GM23338 (cell line): Measurements from ENCODE around the gene A2ML1. TPM values are rescaled to one million over a fixed set of nuclear protein-coding genes. Genes with fewer than 3 reads are reported as not detected.
"Not testable (repeated sequence)": the region's sequence is repeated elsewhere in the genome, so short reads cannot be mapped to it uniquely, and the experiment has no call there.

Experiments
- ATAC-seq: fragments of 200-7000 bp; cut with Tn5 transposase; 3 replicates; pipeline ENCODE4 v1.9.1; 2020
- DNase-seq: peaks from one replicate; pipeline ENCODE4 v3.0.0-alpha.2; 2015; ENCODE audit warnings: low spot score
- H2AFZ ChIP-seq: fragments of 200-600 bp; sonication (generic); 2 replicates; pipeline ENCODE4 v1.8.0; 2016; ENCODE audit warnings: antibody characterized with exemption, mild to moderate bottlenecking, moderate library complexity
- H3F3A ChIP-seq: fragments of 200-600 bp; sonication (generic); replicated peaks from 2 replicates; pipeline ENCODE4 v1.8.0; 2017; ENCODE audit warnings: antibody characterized with exemption, mixed run types, low read depth
- H3K27ac ChIP-seq: fragments of 200-600 bp; sonication (generic); 2 replicates; pipeline ENCODE4 v1.6.1; 2016; ENCODE audit warnings: low read depth
- H3K27me3 ChIP-seq: fragments of 200-600 bp; sonication (generic); 2 replicates; pipeline ENCODE4 v1.8.0; 2016; ENCODE audit warnings: mild to moderate bottlenecking, mixed run types, moderate library complexity; ENCODE audit not compliant: insufficient read depth
- H3K36me3 ChIP-seq: fragments of 200-600 bp; sonication (generic); 2 replicates; pipeline ENCODE4 v1.8.0; 2016; ENCODE audit warnings: mild to moderate bottlenecking; ENCODE audit not compliant: insufficient read depth
- H3K4me1 ChIP-seq: fragments of 200-600 bp; sonication (generic); 2 replicates; pipeline ENCODE4 v1.8.0; 2016; ENCODE audit warnings: mild to moderate bottlenecking, moderate library complexity; ENCODE audit not compliant: insufficient read depth
- H3K4me2 ChIP-seq: fragments of 200-600 bp; sonication (generic); 2 replicates; pipeline ENCODE4 v1.7.1; 2017; ENCODE audit warnings: mixed run types
- H3K4me3 ChIP-seq: fragments of 200-600 bp; sonication (generic); 2 replicates; pipeline ENCODE4 v1.6.1; 2016; ENCODE audit warnings: mixed run types
- H3K79me2 ChIP-seq: fragments of 200-600 bp; sonication (generic); replicated peaks from 2 replicates; pipeline ENCODE4 v1.8.0; 2017; ENCODE audit warnings: mild to moderate bottlenecking; ENCODE audit not compliant: insufficient read depth
- H3K9me2 ChIP-seq: fragments of 200-600 bp; sonication (generic); 2 replicates; pipeline ENCODE4 v1.8.0; 2017; ENCODE audit not compliant: insufficient read depth
- H4K20me1 ChIP-seq: fragments of 200-600 bp; sonication (generic); replicated peaks from 2 replicates; pipeline ENCODE4 v1.8.0; 2017; ENCODE audit warnings: mild to moderate bottlenecking; ENCODE audit not compliant: insufficient read depth
- H3K27ac Mint-ChIP-seq: 2 replicates; pipeline ENCODE4 v1.8.0; 2020; ENCODE audit warnings: inconsistent platforms, mild to moderate bottlenecking, moderate library complexity, mixed read lengths
- H3K27me3 Mint-ChIP-seq: 3 replicates; pipeline ENCODE4 v1.8.0; 2022; ENCODE audit warnings: low read depth, mild to moderate bottlenecking, moderate library complexity, mixed read lengths, inconsistent platforms; ENCODE audit not compliant: insufficient read depth, poor library complexity
- H3K36me3 Mint-ChIP-seq: 3 replicates; pipeline ENCODE4 v1.8.0; 2021; ENCODE audit warnings: low read depth, mild to moderate bottlenecking, inconsistent platforms, moderate library complexity, mixed read lengths
- H3K4me1 Mint-ChIP-seq: 3 replicates; pipeline ENCODE4 v1.8.0; 2020; ENCODE audit warnings: mild to moderate bottlenecking, inconsistent platforms, mixed read lengths
- H3K4me3 Mint-ChIP-seq: 3 replicates; pipeline ENCODE4 v1.8.0; 2021; ENCODE audit warnings: moderate library complexity, mild to moderate bottlenecking, inconsistent platforms, mixed read lengths
- H3K9me3 Mint-ChIP-seq: 3 replicates; pipeline ENCODE4 v1.8.0; 2020; ENCODE audit warnings: moderate library complexity, mild to moderate bottlenecking, inconsistent platforms, mixed read lengths
- CREB1 ChIP-seq: fragments of 250-450 bp; sonication (Bioruptor Pico); IDR thresholded peaks from 2 replicates; pipeline ENCODE4 v1.5.0; 2020; ENCODE audit warnings: low read depth, mild to moderate bottlenecking, moderate library complexity
- CTCF ChIP-seq, 2 experiments: fragments of 200-600 bp in 1 of 2; sonication (generic) in 1 of 2; conservative IDR thresholded peaks; 2 replicates each; pipeline versions ENCODE4 v1.5.1 to v1.6.1; 2016 to 2017; ENCODE audit warnings: antibody characterized with exemption in 2 of 2, low read depth in 2 of 2, mild to moderate bottlenecking in 2 of 2, moderate library complexity in 1 of 2
- ETS1 ChIP-seq: IDR thresholded peaks from 2 replicates; pipeline ENCODE4 v1.6.1; 2016; ENCODE audit warnings: antibody characterized with exemption
- NANOG ChIP-seq: IDR thresholded peaks from 2 replicates; pipeline ENCODE4 v1.6.1; 2016; ENCODE audit warnings: antibody characterized with exemption, borderline replicate concordance
- POLR2AphosphoS5 ChIP-seq: IDR thresholded peaks from 2 replicates; pipeline ENCODE4 v1.6.1; 2016; ENCODE audit warnings: antibody characterized with exemption, low read depth
- polyA plus RNA-seq: library from polyadenylated mRNA; unstranded; fragments of >200 nt; fragmentation: Nextera tagmentation; extraction: Ambion mirVana; gene quantifications from 2 replicates; pipeline ENCODE4 v1.2.1, GENCODE V29; 2016
- total RNA-seq: library from RNA; depleted of rRNA; stranded (reverse); fragments of >200 nt; shearing (Covaris generic); gene quantifications from 2 replicates; pipeline ENCODE4 v1.2.3, GENCODE V29; 2014

Gene A2ML1
- total and polyA plus RNA-seq, 2 experiments from 2014 or later: 3.8 to 6.0 TPM

GRCh38 chr12:8914033-8914715 lies 91.8 kb downstream of the A2ML1 start, which contains the start of gene PHC1:
TSS of gene PHC1 (plus strand) at chr12:8914509. CDS start at chr12:8917678, 3,169 bp downstream.
- Histone ChIP-seq H4K20me1 (peaks cover 35% of the 10 kb centered on the region), H3K27ac (peak within 1 kb of the TSS; percentile 95), H3K4me1 (peaks cover 36% of the 10 kb centered on the region), H3K4me3 (peak within 1 kb of the TSS; percentile 76), H3F3A (peaks cover 13% of the 10 kb centered on the region; the same call in 1 of the 2 replicates), H3K36me3 (peaks cover 31% of the 10 kb centered on the region), H3K4me2 (peak within 1 kb of the TSS; percentile 82), H3K79me2 (peaks cover 45% of the 10 kb centered on the region)
- peaks cover 42% of the 10 kb centered on the region for H3K4me1 Mint-ChIP-seq
- H3K4me3 Mint-ChIP-seq: peak within 1 kb of the TSS; percentile 93
- H3K9me3 Mint-ChIP-seq, H3K27me3 Mint-ChIP-seq, H3K9me2 ChIP-seq, H3K27me3 ChIP-seq, H2AFZ ChIP-seq: not testable (repeated sequence)
- TF ChIP-seq CREB1: peak; percentile 65
- peak; percentile 41; the same call in 1 of the 2 replicates for TF ChIP-seq ETS1
- TF ChIP-seq NANOG: 0 out of 2 replicates have a peak, but pooled peaks have one; percentile 3
- peak; percentile 26 to 52; a peak in 3 of 4 replicates for TF ChIP-seq CTCF (conservative IDR thresholded peaks at IDR 0.05; ENCODE audit: low read depth in 2 of 2)
- TF ChIP-seq POLR2AphosphoS5: peak; percentile 55
- ATAC-seq (peak; percentile 69), DNase-seq (peak; percentile 95)
- peaks cover 14% of the 10 kb centered on the region for H3K36me3 Mint-ChIP-seq
- H3K27ac Mint-ChIP-seq: peak within 1 kb of the TSS; percentile 99

- peaks cover 34% of the 10 kb centered on the region for H3K4me1 ChIP-seq
- H3F3A ChIP-seq: peaks cover 13% of the 10 kb centered on the region; the same call in 1 of the 2 replicates
- peaks cover 39% of the 10 kb centered on the region for H3K36me3 ChIP-seq
- peak overlapping the region; percentile 82 for H3K4me2 ChIP-seq
- H3K27ac ChIP-seq: peak overlapping the region; percentile 72
- ATAC-seq (peak; percentile 56), DNase-seq (peak; percentile 78)
- no peaks in the 10 kb centered on the region for H3K9me2 ChIP-seq
- H3K27me3 ChIP-seq: no peaks in the 10 kb centered on the region
- peaks cover 22% of the 10 kb centered on the region for H3K36me3 Mint-ChIP-seq
- no peaks in the 10 kb centered on the region; the same call in 1 of the 3 replicates for H3K9me3 Mint-ChIP-seq
- peaks cover 10% of the 10 kb centered on the region for H3K27me3 Mint-ChIP-seq
- no peak overlapping the region for H2AFZ ChIP-seq
- H3K79me2 ChIP-seq: peaks cover 52% of the 10 kb centered on the region
- no peak for TF ChIP-seq CREB1
- peak; percentile 51 for TF ChIP-seq POLR2AphosphoS5
- peaks cover 43% of the 10 kb centered on the region for H3K4me1 Mint-ChIP-seq
- H3K27ac Mint-ChIP-seq: no peak overlapping the region
- no peak overlapping the region for H3K4me3 Mint-ChIP-seq
- H3K4me3 ChIP-seq: peak overlapping the region; percentile 76
- H4K20me1 ChIP-seq: peaks cover 42% of the 10 kb centered on the region
Measured at GRCh38 chr12:8914716-8915526, 92.5 kb downstream of the A2ML1 start.
